Subcutaneous adipose tissue (tissue), 4 donors: ENCODE measurements around the gene CD93. TPM values are rescaled to one million over a fixed set of nuclear protein-coding genes. Genes with fewer than 3 reads are reported as not detected.

Experiments used
- total RNA-seq, 4 donors: library from RNA; depleted of rRNA; stranded (reverse); fragments of >200 nt; gene quantifications; one replicate each; pipeline ENCODE4 v1.1.0, GENCODE V29; 2016
- TF ChIP-seq, protein P1 (sequence below): fragments of 450-650 bp; IDR thresholded peaks from one replicate; pipeline ENCODE4 v1.5.1; 2016; ENCODE audit warnings: low read depth, mild to moderate bottlenecking, control low read depth, antibody characterized with exemption, moderate library complexity

The CD93 gene
- total RNA-seq, 4 donors from 2014 or later = 47.8 to 82.9 (median 61.0) TPM

- TF ChIP-seq, protein P1, sequence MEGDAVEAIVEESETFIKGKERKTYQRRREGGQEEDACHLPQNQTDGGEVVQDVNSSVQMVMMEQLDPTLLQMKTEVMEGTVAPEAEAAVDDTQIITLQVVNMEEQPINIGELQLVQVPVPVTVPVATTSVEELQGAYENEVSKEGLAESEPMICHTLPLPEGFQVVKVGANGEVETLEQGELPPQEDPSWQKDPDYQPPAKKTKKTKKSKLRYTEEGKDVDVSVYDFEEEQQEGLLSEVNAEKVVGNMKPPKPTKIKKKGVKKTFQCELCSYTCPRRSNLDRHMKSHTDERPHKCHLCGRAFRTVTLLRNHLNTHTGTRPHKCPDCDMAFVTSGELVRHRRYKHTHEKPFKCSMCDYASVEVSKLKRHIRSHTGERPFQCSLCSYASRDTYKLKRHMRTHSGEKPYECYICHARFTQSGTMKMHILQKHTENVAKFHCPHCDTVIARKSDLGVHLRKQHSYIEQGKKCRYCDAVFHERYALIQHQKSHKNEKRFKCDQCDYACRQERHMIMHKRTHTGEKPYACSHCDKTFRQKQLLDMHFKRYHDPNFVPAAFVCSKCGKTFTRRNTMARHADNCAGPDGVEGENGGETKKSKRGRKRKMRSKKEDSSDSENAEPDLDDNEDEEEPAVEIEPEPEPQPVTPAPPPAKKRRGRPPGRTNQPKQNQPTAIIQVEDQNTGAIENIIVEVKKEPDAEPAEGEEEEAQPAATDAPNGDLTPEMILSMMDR = no peak
Measured at GRCh38 chr20:23047738-23048214, 38.3 kb downstream of the CD93 start.

- TF ChIP-seq, protein P1 = no peak
Measured at GRCh38 chr20:23047001-23047737, 39.0 kb downstream of the CD93 start.

GRCh38 chr20:23046431-23046830 is 39.7 kb downstream of the CD93 start:
- TF ChIP-seq, protein P1 = no peak

DNA sequence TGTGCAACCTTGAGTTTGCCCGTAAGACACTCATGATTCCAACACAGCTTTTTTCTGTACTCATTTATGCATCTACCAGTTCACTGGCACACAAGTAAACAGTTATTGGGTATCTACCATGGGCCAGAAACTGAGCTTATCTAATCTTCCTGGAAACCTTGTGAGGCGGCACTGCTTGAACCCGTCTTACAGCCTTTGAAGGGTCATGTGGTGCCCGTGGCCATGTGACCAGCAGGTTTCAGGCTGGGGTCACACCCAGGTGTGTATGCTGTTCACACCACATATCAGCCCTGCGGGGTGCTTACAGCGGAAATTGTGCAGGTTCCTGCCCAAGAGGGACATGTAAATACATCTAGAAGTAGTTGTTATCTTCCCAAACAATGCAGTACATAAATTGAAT is 42.7 kb downstream of the CD93 start:
- TF ChIP-seq, protein P1 = no peak

- TF ChIP-seq, protein P1 = no peak
Measured at GRCh38 chr20:23042270-23042669, 43.9 kb downstream of the CD93 start.

DNA sequence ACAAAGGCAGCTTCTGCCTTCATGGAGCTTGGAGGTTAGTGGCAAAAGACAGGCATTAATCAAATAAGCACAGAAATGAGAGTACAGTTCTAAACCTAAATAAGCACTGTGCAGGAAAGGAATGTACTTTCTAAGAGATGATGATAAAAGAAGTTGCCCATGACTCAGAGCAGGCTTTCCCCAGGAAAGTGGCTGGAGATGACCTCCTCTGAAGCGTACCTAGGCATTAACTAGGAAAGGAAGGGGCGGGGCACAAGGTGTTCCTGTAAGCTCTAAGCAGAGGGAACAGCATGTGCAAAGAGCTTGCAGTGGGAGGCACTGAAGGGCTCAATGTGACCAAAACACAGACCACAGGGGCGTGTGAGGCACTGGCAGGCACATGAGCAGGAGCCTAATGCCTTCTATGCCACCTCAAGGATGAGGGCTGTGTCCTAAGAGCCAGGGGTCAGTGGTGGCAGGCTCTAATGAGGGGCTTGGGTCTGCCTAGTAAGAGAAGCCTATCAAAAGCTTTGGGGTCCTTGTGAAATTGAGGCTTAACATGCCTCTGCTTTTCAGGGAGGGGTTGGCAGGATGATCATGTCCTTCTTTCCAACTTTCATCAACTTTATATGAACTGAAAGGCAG is 46.1 kb downstream of the CD93 start:
- TF ChIP-seq, protein P1 = no peak

DNA sequence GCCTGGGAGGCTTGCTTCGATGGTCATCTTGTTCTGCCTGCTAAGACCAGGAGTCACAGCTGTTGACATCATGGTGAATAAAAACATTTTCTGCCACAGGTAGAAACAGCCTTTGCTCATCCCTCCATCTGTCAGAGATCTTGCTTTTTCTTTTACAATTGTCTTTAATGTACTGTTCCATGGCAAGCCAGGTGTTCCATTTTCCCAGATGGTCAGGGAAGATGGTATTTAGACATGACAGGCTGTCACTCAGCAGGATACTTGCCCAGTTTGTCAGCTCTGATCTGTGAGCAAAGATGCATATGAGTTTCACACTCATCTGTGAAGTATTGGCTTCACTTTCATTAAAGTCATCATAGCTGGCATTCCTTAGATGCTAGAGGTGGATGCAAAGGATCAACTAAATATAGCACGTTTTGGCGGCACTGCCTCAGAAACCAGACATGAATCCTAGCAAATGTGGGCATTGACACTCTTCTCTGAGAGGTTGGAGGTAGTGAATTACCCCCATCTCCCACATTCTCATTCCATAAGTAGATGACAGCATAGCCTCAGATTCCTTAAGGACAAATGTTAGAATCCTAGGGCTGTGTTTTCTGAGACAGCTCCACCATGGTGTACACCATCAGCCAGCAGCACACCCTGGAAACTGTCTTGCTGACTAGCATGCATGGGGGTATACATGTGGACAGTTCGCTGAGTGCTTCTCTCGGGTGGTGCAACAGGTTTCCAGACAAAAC is 46.8 kb downstream of the CD93 start:
- TF ChIP-seq, protein P1 = no peak
